Erythroblast (primary cell): Measurements from ENCODE around the gene SPEF2.

Experiments
- GATA1 ChIP-seq: IDR thresholded peaks from 2 replicates; pipeline ENCODE4 v1.6.1; 2011; ENCODE audit warnings: low read depth, mild to moderate bottlenecking, control low read depth, low read length, moderate library complexity
- POLR2A ChIP-seq: IDR thresholded peaks from 2 replicates; pipeline ENCODE4 v1.6.1; 2011; ENCODE audit warnings: mild to moderate bottlenecking, low read length

- TF ChIP-seq POLR2A (no peak), GATA1 (no peak)
These were observed 124.3 kb downstream of the SPEF2 start for GRCh38 chr5:35741971-35742370.
